Measurements from ENCODE around the gene GFPT2. TPM values are rescaled to one million over a fixed set of nuclear protein-coding genes. Genes with fewer than 3 reads are reported as not detected.

GFPT2 gene
- total RNA-seq, 4 donors from 2014 or later, result 5.5 to 15.6 (median 6.4) TPM; not detected in 1

GRCh38 chr5:180338001-180338707, 15.0 kb downstream of the GFPT2 start:
- DNase-seq, result no peak
- intact Hi-C loops (cut with DNase I), result no loop called here
- H3K4me1 ChIP-seq, result peaks cover 0 to 16% (median 2%) of the 10 kb centered on the region in 3 donors
- no peak overlapping the region for H3K4me3 ChIP-seq
- TF ChIP-seq POLR2A (IDR thresholded peaks at IDR 0.05) (no peak), CTCF (IDR thresholded peaks at IDR 0.05) (no peak)
- H3K27ac ChIP-seq, result no peak overlapping the region
- H3K27me3 ChIP-seq, result peaks cover 0 to 5% (median 0%) of the 10 kb centered on the region in 4 donors
- peaks cover 0 to 33% (median 0%) of the 10 kb centered on the region in 3 donors for H3K36me3 ChIP-seq
- no peaks in the 10 kb centered on the region for H3K9me3 ChIP-seq
- WGBS, 2 donors, result 86 to 87% methylated on average over 16 to 22 of the region's 22 CpGs

- Histone ChIP-seq H3K27ac (no peak overlapping the region), H3K27me3 (peaks cover 0 to 3% (median 0%) of the 10 kb centered on the region in 4 donors), H3K4me3 (no peak overlapping the region), H3K9me3 (no peaks in the 10 kb centered on the region), H3K36me3 (peaks cover 0 to 33% (median 0%) of the 10 kb centered on the region in 3 donors), H3K4me1 (peaks cover 0 to 26% (median 8%) of the 10 kb centered on the region in 3 donors)
- TF ChIP-seq POLR2A (IDR thresholded peaks at IDR 0.05) (no peak), CTCF (IDR thresholded peaks at IDR 0.05) (no peak)
- intact Hi-C loops (cut with DNase I), result no loop called here
- 90 to 91% methylated on average over 27 of the region's 34 CpGs for WGBS, 2 donors
- DNase-seq, result no peak
Observed at GRCh38 chr5:180336234-180337020, 16.7 kb downstream of the GFPT2 start.

DNA sequence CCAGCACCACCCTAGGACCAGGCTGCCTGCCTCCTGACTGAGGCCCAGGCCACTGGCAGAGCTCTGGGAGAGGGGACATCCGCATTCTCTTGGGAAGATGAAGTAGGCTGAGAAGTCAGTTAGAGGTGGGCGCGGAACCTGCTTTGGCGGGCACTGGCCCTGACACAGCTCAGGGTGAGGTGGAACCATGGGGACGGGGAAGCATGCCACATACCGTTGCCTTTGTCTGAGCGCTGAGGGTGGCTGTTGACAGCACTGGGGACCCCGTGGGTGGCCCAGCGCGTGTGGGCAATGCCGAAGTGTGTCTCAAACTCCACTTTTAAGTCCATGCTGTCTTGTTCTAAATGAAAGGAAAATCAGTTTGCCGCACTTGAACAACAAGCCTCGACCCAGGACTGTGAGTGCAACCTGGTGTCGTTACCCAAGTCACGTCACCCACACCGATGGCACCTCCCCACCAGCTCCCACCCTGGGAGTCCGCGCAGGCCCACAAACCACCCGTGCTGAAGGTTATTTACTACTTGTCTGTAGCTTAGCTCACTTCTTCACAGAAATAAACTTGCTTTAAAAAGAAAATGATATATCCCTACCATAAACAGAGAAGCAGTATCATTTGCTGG, 17.4 kb downstream of the GFPT2 start:
- TF ChIP-seq POLR2A (IDR thresholded peaks at IDR 0.05) (no peak), CTCF (IDR thresholded peaks at IDR 0.05) (no peak)
- intact Hi-C loops (cut with DNase I), result no loop called here
- Histone ChIP-seq H3K4me3 (no peak overlapping the region), H3K36me3 (peaks cover 0 to 33% (median 0%) of the 10 kb centered on the region in 3 donors), H3K27ac (no peak overlapping the region), H3K4me1 (peaks cover 0 to 33% (median 13%) of the 10 kb centered on the region in 3 donors), H3K9me3 (no peaks in the 10 kb centered on the region), H3K27me3 (peaks cover 0 to 3% (median 0%) of the 10 kb centered on the region in 4 donors)
- 87 to 90% methylated on average over 14 to 17 of the region's 19 CpGs for WGBS, 2 donors
- no peak for DNase-seq

DNA sequence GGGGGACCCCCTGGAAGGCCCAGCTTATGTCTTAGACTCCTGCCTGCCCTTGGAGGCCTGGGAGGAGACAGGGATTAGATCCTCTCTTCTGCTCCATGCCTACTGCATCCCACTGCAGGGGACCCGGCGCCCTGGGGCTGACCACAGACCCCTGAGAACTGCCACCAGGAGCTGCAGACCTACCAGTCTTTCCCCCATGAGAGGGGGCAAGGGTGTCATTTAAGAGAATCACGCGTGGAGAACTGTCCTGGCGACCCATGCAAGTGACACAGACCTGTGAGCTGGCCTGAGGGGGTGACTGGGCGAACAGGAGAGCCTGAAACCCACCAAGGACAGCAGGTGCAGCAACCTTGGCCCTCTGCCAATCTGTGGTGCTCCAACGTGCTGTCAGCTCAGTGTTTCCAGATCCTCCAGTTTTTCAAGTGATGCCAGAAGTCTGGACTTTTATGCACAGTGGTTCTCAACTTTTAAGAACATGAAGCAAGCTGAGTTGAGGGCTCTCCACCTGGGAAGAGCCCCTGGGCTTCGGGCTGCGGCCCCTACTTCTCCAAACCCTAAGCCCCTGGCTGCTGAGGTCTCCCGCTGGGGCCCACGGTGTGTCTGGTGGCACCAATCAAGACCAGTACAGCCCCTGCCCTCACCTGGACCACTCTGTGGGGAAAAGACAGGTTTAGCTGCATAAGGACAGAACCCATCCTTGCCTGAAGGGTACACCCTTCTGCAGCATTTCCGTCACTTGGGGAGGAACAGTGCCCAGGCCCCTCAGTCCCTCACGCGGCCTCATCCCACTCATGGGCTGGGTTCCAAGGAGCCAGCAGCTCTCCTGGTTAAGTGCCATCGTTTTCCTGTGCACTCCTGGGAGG, 18.2 kb downstream of the GFPT2 start:
- intact Hi-C loops (cut with DNase I), result no loop called here
- Histone ChIP-seq H3K9me3 (no peaks in the 10 kb centered on the region), H3K27me3 (peaks cover 0 to 3% (median 0%) of the 10 kb centered on the region in 4 donors), H3K27ac (no peak overlapping the region), H3K36me3 (peaks cover 0 to 33% (median 0%) of the 10 kb centered on the region in 3 donors), H3K4me3 (no peak overlapping the region), H3K4me1 (peaks cover 0 to 40% (median 18%) of the 10 kb centered on the region in 3 donors)
- DNase-seq, result no peak
- TF ChIP-seq POLR2A (IDR thresholded peaks at IDR 0.05) (no peak), CTCF (IDR thresholded peaks at IDR 0.05) (no peak)
- 60 to 70% methylated on average over 4 of the region's 15 CpGs for WGBS, 2 donors

All from esophagus squamous epithelium (tissue), 5 donors.